SK-N-SH treated with all-trans-retinoic acid at 6 μM for 48 hours (cell line): Measurements from ENCODE around the gene ANAPC2.

Source experiments
- ATAC-seq: fragments of 200-7000 bp; cut with Tn5 transposase; 3 replicates; pipeline ENCODE4 v1.9.1; 2020; ENCODE audit warnings: mild to moderate bottlenecking, moderate library complexity
- ARNTL ChIP-seq: fragments of 450-650 bp; formaldehyde crosslinking; IDR thresholded peaks from 2 replicates; pipeline ENCODE4 v1.5.0; 2020; ENCODE audit warnings: low read depth, mild to moderate bottlenecking, moderate library complexity, borderline replicate concordance
- BACH2 ChIP-seq: fragments of 250-450 bp; sonication (Bioruptor Pico); IDR thresholded peaks from 2 replicates; pipeline ENCODE4 v1.9.0; 2021; ENCODE audit warnings: mild to moderate bottlenecking, borderline replicate concordance
- CSDC2 ChIP-seq: fragments of 250-450 bp; sonication (Bioruptor Pico); IDR thresholded peaks from 2 replicates; pipeline ENCODE4 v1.5.0; 2020; ENCODE audit warnings: mild to moderate bottlenecking, moderate library complexity
- ESRRG ChIP-seq: fragments of 250-450 bp; sonication (Bioruptor Pico); IDR thresholded peaks from 2 replicates; pipeline ENCODE4 v1.6.1; 2021; ENCODE audit warnings: mild to moderate bottlenecking
- GLIS3 ChIP-seq: fragments of 250-450 bp; sonication (Bioruptor Pico); IDR thresholded peaks from 2 replicates; pipeline ENCODE4 v1.5.0; 2020; ENCODE audit warnings: mild to moderate bottlenecking, moderate library complexity
- ISL1 ChIP-seq: fragments of 250-450 bp; sonication (Bioruptor Pico); IDR thresholded peaks from 2 replicates; pipeline ENCODE4 v2.1.2; 2022; ENCODE audit warnings: mild to moderate bottlenecking, moderate library complexity
- OSR1 ChIP-seq: fragments of 250-450 bp; sonication (Bioruptor Pico); IDR thresholded peaks from 2 replicates; pipeline ENCODE4 v1.8.0; 2022; ENCODE audit warnings: moderate library complexity, mild to moderate bottlenecking, inconsistent platforms
- PATZ1 ChIP-seq: fragments of 250-450 bp; sonication (Bioruptor Pico); IDR thresholded peaks from 2 replicates; pipeline ENCODE4 v1.8.0; 2020; ENCODE audit warnings: mild to moderate bottlenecking, moderate library complexity, borderline replicate concordance
- POU6F1 ChIP-seq: fragments of 250-450 bp; sonication (Bioruptor Pico); IDR thresholded peaks from 2 replicates; pipeline ENCODE4 v1.8.0; 2021; ENCODE audit warnings: low read depth, mild to moderate bottlenecking, moderate library complexity, borderline replicate concordance
- PPARA ChIP-seq: fragments of 250-450 bp; sonication (Bioruptor Pico); IDR thresholded peaks from 2 replicates; pipeline ENCODE4 v1.5.0; 2020; ENCODE audit warnings: mild to moderate bottlenecking, borderline replicate concordance
- RARB ChIP-seq: fragments of 250-450 bp; sonication (Bioruptor Pico); IDR thresholded peaks from 2 replicates; pipeline ENCODE4 v1.8.0; 2021; ENCODE audit warnings: mild to moderate bottlenecking, moderate library complexity
- TCF4 ChIP-seq: fragments of 250-450 bp; sonication (Bioruptor Pico); IDR thresholded peaks from 2 replicates; pipeline ENCODE4 v1.8.0; 2021; ENCODE audit warnings: mild to moderate bottlenecking, moderate library complexity, borderline replicate concordance
- TOX ChIP-seq: fragments of 250-450 bp; sonication (Bioruptor Pico); IDR thresholded peaks from 2 replicates; pipeline ENCODE4 v1.8.0; 2021; ENCODE audit warnings: mild to moderate bottlenecking, moderate library complexity, borderline replicate concordance
- ZC3H10 ChIP-seq: fragments of 250-450 bp; sonication (Bioruptor Pico); IDR thresholded peaks from 2 replicates; pipeline ENCODE4 v1.5.1; 2021; ENCODE audit warnings: mild to moderate bottlenecking, moderate library complexity
- ZFP3 ChIP-seq: fragments of 250-450 bp; sonication (Bioruptor Pico); IDR thresholded peaks from 2 replicates; pipeline ENCODE4 v1.5.0; 2020; ENCODE audit warnings: mild to moderate bottlenecking, moderate library complexity
- ZFP30 ChIP-seq: fragments of 450-650 bp; formaldehyde crosslinking; IDR thresholded peaks from 2 replicates; pipeline ENCODE4 v1.5.0; 2022; ENCODE audit warnings: mild to moderate bottlenecking, moderate library complexity
- ZNF565 ChIP-seq: fragments of 450-650 bp; formaldehyde crosslinking; conservative IDR thresholded peaks from 2 replicates; pipeline ENCODE4 v1.5.0; 2020; ENCODE audit warnings: low read depth, mild to moderate bottlenecking, moderate library complexity
- ZNF70 ChIP-seq: fragments of 450-650 bp; formaldehyde crosslinking; IDR thresholded peaks from 2 replicates; pipeline ENCODE4 v1.5.0; 2020; ENCODE audit warnings: mild to moderate bottlenecking, moderate library complexity
- TF ChIP-seq, protein P1 (sequence below): fragments of 250-450 bp; sonication (Bioruptor Pico); IDR thresholded peaks from 2 replicates; pipeline ENCODE4 v1.5.1; 2021; ENCODE audit warnings: mild to moderate bottlenecking, moderate library complexity
- TF ChIP-seq, protein P2 (sequence below): fragments of 250-450 bp; sonication (Bioruptor Pico); IDR thresholded peaks from 2 replicates; pipeline ENCODE4 v1.5.0; 2020; ENCODE audit warnings: mild to moderate bottlenecking, moderate library complexity

The ANAPC2 gene

DNA sequence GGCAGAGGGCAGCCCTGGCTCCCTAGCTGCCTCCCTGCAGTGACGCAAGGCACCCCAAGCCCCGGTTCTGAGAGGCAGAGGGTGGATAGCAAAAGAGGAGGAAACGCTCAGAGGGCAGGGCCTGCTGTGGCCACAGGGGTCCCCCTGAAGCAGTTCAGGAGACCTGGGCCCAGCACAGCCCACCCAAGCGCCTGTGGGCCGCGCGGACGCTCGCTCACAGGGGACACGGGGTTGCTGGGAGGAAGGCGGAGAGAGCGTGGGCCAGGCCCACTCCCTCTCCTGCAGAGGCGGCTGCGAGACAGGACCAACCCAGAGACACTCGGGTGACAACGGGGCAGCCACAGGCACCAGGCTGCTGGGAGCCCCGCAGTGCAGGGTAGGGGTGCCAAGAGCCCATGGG is 8.6 kb downstream of the ANAPC2 start (continued):
- TF ChIP-seq, protein P1, sequence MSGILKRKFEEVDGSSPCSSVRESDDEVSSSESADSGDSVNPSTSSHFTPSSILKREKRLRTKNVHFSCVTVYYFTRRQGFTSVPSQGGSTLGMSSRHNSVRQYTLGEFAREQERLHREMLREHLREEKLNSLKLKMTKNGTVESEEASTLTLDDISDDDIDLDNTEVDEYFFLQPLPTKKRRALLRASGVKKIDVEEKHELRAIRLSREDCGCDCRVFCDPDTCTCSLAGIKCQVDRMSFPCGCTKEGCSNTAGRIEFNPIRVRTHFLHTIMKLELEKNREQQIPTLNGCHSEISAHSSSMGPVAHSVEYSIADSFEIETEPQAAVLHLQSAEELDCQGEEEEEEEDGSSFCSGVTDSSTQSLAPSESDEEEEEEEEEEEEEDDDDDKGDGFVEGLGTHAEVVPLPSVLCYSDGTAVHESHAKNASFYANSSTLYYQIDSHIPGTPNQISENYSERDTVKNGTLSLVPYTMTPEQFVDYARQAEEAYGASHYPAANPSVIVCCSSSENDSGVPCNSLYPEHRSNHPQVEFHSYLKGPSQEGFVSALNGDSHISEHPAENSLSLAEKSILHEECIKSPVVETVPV (CRISPR knock-in tag), result no peak
- no peak for TF ChIP-seq TOX (CRISPR knock-in tag)
- no peak for TF ChIP-seq RARB (CRISPR knock-in tag)
- no peak for TF ChIP-seq PATZ1
- TF ChIP-seq ARNTL, result no peak
- no peak for TF ChIP-seq ISL1 (CRISPR knock-in tag)
- no peak for TF ChIP-seq CSDC2 (CRISPR knock-in tag)
- TF ChIP-seq GLIS3 (CRISPR knock-in tag), result no peak

- ATAC-seq, result no peak
- TF ChIP-seq RARB (CRISPR knock-in tag), result no peak
- no peak for TF ChIP-seq BACH2 (CRISPR knock-in tag)
- TF ChIP-seq PPARA, result no peak
- TF ChIP-seq, protein P2, sequence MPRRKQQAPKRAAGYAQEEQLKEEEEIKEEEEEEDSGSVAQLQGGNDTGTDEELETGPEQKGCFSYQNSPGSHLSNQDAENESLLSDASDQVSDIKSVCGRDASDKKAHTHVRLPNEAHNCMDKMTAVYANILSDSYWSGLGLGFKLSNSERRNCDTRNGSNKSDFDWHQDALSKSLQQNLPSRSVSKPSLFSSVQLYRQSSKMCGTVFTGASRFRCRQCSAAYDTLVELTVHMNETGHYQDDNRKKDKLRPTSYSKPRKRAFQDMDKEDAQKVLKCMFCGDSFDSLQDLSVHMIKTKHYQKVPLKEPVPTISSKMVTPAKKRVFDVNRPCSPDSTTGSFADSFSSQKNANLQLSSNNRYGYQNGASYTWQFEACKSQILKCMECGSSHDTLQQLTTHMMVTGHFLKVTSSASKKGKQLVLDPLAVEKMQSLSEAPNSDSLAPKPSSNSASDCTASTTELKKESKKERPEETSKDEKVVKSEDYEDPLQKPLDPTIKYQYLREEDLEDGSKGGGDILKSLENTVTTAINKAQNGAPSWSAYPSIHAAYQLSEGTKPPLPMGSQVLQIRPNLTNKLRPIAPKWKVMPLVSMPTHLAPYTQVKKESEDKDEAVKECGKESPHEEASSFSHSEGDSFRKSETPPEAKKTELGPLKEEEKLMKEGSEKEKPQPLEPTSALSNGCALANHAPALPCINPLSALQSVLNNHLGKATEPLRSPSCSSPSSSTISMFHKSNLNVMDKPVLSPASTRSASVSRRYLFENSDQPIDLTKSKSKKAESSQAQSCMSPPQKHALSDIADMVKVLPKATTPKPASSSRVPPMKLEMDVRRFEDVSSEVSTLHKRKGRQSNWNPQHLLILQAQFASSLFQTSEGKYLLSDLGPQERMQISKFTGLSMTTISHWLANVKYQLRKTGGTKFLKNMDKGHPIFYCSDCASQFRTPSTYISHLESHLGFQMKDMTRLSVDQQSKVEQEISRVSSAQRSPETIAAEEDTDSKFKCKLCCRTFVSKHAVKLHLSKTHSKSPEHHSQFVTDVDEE (CRISPR knock-in tag), result no peak
- no peak for TF ChIP-seq ZFP30
- no peak for TF ChIP-seq ZNF565
- no peak for TF ChIP-seq ZNF70 (CRISPR knock-in tag)
Measured at GRCh38 chr9:137178939-137179630, 9.3 kb downstream of the ANAPC2 start.

- ATAC-seq, result no peak
- TF ChIP-seq ISL1 (CRISPR knock-in tag) (no peak), ARNTL (no peak), ZNF70 (CRISPR knock-in tag) (no peak), ZC3H10 (CRISPR knock-in tag) (no peak), PATZ1 (no peak), TCF4 (CRISPR knock-in tag) (no peak), OSR1 (CRISPR knock-in tag) (no peak), POU6F1 (CRISPR knock-in tag) (no peak), ZFP3 (no peak), RARB (CRISPR knock-in tag) (no peak), TOX (CRISPR knock-in tag) (no peak), ZNF565 (no peak), ESRRG (CRISPR knock-in tag) (no peak), CSDC2 (CRISPR knock-in tag) (no peak)
- TF ChIP-seq, protein P1 (CRISPR knock-in tag), result no peak
- TF ChIP-seq, protein P2 (CRISPR knock-in tag), result no peak
Measured at GRCh38 chr9:137178201-137178938, 10.0 kb downstream of the ANAPC2 start.
